ENCODE results near the gene MICU1.

The MICU1 gene

DNA sequence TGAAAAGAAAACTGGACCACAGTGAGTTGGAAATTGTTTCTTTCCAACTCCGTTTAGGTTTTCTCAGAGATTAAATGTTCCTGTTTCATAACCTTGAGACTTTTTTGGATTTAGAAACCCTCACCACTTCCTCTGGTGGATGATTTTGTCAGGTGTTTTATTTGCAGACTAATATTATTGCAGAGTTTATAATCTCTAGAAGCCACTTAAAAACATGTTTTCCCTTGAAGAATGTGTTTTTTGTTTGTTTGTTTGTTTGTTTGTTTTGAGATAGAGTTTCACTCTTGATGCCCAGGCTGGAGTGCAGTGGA, 520 bp upstream of the MICU1 start:
- no peak for DNase-seq

- peak; percentile 16 to 46 for DNase-seq
These were observed 637 bp downstream of the MICU1 start for GRCh38 chr10:72625276-72625607.

- DNase-seq, result no peak
These were observed 3.6 kb downstream of the MICU1 start for GRCh38 chr10:72622271-72622670.

DNA sequence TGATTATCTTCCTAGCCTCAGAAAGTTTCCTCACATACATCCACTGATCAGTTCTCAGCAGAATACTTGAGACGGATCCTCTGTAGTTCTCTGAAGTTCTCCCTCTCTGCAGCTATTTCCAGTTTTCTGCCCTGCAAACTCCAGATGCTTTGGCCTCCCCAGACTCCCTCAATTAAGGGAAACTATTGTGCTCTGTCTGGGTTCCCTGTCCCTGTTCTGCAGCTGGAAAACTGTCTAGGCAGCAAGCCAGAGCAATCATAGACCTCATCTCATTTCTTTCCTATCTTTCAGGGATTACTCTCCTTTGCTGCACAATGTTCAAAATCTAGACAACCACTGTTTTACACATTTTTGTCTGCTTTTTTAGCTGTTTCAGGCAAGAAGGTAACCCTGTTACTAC, 9.2 kb downstream of the MICU1 start:
- no peak for DNase-seq

DNA sequence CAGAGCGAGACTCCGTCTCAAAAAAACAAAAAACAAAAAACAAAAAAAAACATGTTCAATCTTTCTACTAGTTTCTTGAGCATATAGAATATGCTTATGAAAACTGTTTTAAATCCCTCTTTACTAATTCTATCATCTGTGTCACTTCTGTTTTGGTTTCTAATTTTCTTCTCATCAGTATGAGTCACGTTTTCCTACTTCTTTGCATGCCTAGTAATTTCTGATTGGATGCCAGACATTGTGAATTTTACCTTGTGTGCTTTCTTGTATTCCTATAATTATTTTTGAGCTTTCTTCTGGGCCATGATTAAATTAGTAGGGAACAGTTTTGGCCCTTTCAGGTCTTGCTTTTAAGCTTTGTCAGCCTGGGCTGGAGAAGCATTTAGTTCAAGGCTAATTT, 9.9 kb downstream of the MICU1 start:
- no peak for DNase-seq

GRCh38 chr10:72612203-72612826, 13.6 kb downstream of the MICU1 start:
- DNase-seq, result no peak

- DNase-seq, result peak in 1 of 2 donors; percentile 63
These were observed 14.1 kb downstream of the MICU1 start for GRCh38 chr10:72611783-72612182.

DNA sequence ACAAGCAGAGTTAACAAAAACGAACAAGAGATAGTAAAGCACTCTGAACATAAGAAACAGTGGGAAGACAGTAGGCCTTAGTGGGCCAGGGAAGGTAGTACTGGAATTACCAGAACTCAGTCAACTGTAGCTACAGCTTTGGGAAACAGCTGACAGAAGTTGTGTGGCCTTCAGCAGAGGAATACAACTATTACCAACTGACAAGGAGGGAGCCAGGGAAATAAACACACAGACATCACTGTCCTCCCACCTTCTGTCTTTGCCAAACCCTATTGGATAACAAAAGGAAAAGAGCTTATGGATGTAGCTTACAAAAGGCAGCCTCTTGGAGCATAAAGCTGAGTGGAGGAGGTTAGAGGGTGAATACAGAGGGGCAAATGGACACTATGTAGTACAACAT, 15.4 kb downstream of the MICU1 start:
- no peak for DNase-seq

- peak; percentile 30 to 40 for DNase-seq
These were observed 20.8 kb downstream of the MICU1 start for GRCh38 chr10:72605122-72605521.

DNA sequence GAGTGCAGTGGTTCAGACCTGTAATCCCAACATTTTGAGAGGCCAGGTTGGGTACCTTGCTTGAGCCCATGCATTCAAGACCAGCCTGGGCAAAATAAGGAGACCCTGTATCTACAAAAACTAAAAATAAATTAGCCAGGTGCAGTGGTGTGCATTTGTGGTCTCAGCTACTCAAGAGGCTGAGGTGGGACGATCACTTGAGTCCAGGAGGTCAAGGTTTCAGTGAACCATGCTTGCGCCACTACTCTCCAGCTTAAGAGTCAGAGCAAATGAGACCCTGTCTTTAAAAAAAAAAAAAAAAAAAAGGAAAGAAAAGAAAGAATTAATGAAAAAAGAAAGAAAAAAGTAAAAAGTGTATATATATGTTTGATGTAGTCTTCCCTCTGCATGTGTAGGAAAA, 24.7 kb downstream of the MICU1 start:
- no peak for DNase-seq

GRCh38 chr10:72598769-72599701, 26.8 kb downstream of the MICU1 start:
- DNase-seq, result no peak

DNA sequence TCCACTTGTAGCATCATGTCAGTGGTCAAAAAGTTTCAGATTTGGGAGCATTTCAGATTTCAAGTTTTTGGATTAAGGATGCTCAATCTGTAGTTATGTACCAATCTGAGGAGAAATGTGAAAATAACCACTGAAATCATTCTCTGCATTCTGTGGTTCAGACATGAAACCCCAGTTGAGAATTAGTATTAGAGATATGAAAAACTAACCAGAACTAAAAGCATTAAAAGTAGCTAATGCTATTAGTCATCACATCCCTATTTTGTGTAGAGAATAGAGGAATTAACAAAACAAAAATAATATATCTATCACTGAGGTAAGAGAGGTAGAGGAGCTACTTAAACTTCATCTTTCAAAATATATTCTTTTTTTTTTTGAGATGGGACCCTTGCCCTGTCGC, 28.0 kb downstream of the MICU1 start:
- peak in 1 of 2 donors; percentile 16 for DNase-seq

DNA sequence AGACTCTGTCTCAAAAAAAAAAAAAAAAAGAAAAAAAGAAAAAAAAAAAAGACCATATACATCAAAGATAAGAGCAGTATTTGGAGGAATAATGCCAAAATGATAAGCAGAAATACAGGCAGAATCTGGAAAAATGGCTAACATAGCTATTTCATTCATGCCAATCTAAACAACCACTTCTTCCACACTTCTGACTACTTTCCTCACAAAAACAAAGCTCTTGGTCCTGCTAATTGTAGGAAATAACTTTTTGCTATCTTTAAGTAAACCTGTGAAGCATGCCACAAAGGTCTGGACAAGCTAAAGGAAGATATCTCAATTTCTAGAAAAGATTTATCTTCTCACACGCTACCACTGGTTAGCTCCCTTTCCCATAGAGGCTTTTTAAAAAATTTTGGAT, 30.4 kb downstream of the MICU1 start:
- DNase-seq, result no peak

DNA sequence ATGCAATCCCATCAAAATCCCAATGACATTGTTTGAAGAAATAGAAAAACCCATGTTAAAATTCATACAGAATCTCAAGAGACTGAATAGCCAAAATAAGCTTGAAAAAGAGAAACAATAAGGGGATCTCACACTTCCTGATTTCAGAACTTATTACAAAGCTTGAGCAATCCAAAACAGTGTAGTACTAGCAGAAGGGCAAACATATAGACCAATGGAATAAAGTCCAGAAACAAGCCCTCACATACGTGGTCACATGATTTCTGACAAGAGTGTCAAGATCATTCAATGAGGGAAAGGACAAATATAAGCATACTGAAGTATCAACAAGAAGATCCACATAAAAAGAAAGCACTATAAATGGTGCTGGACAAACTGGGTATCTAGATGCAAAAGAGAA, 31.9 kb downstream of the MICU1 start:
- peak; percentile 73 to 75 for DNase-seq

- no peak for DNase-seq
These were observed 37.6 kb downstream of the MICU1 start for GRCh38 chr10:72588266-72588665.

GRCh38 chr10:72587568-72587967, 38.3 kb downstream of the MICU1 start:
- DNase-seq, result no peak

GRCh38 chr10:72574636-72575035, 51.2 kb downstream of the MICU1 start:
- DNase-seq, result no peak

- DNase-seq, result no peak
These were observed 52.8 kb downstream of the MICU1 start for GRCh38 chr10:72573079-72573478.

- DNase-seq, result peak in 1 of 2 donors; percentile 45
These were observed 57.8 kb downstream of the MICU1 start for GRCh38 chr10:72567889-72568640.

GRCh38 chr10:72567421-72567820, 58.5 kb downstream of the MICU1 start:
- DNase-seq, result no peak

DNA sequence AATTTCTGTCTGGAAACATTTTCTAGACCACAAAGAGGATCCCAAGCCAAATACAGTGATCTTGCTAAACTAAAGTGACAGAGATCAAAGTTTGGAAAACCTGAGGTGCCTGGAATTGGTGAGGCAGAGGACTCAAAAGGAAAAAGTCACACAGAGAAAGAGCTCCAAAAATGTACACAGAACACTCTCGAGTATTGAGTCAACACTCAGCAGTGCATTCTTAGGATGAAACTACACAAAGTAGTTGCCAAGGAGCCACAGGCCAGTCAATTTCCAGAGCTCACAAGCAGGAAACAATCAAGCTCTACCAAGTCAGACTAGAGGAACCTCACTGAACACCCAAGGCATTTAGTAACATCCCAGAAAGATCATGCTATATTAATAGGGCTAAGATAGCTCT, 61.3 kb downstream of the MICU1 start:
- DNase-seq, result peak; percentile 12 to 20

GRCh38 chr10:72563327-72563932, 62.4 kb downstream of the MICU1 start:
- DNase-seq, result peak; percentile 88 to 99

DNA sequence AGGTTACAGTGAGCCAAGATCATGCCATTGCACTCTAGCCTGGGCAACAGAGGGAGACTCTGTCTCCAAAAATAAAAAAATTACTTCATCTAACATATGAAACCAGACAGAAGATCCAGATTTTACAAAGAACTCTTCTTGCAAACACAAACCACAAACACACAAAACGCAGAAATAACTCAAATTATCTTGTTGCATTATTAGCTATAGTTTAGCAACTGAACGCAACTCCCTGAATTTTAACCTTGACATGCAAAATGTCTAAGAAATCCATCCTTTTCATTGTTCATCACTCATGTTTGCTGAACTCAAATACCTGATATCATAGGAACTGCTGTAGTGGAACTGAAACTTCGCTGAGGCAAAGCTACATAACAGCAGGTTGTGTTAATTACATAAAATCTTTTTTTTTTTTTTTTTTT, 64.1 kb downstream of the MICU1 start:
- peak in 1 of 2 donors; percentile 22 for DNase-seq

All from inflammatory macrophage treated with lipopolysaccharide for 1 hour (primary cell).